ENCODE data around the gene MMAB. TPM values are rescaled to one million over a fixed set of nuclear protein-coding genes. Genes with fewer than 3 reads are reported as not detected.

MMAB gene
- total and polyA plus RNA-seq, 10 of the 15 experiments (the other 5 are each of a cell fraction or from before 2014, with no cell fraction given) = 10.6 to 65.3 (median 45.2) TPM

- no peak for TF ChIP-seq ZBED1 (IDR thresholded peaks at IDR 0.05; ENCODE audit: borderline replicate concordance)
Measured at GRCh38 chr12:109617491-109617890, 44.2 kb upstream of the MMAB start (continued).

- Histone ChIP-seq H3K4me3 (no peak overlapping the region), H4K20me1 (ENCODE audit: control insufficient read depth, insufficient read depth) (peaks cover 3% of the 10 kb centered on the region; the same call in 1 of the 2 replicates), H2AFZ (ENCODE audit: control insufficient read depth, low read depth, low read length) (no peak overlapping the region), H3K27me3 (replicated peaks in 1 of 2; ENCODE audit: control insufficient read depth in 2 of 2, insufficient read depth in 2 of 2, low read length in 1 of 2) (peaks cover 8 to 9% of the 10 kb centered on the region in 2 experiments), H3K9ac (ENCODE audit: control insufficient read depth, insufficient read depth, low read length) (no peak overlapping the region), H3K27ac (ENCODE audit: control insufficient read depth, insufficient read depth) (no peak overlapping the region), H3K36me3 (ENCODE audit: control insufficient read depth in 2 of 2, insufficient read depth in 2 of 2, low read length in 1 of 2) (no peaks in the 10 kb centered on the region), H3K4me2 (ENCODE audit: control insufficient read depth, insufficient read depth) (no peak overlapping the region), H3K9me3 (replicated peaks; ENCODE audit: control insufficient read depth, insufficient read depth, low read length) (no peaks in the 10 kb centered on the region), H3K4me1 (ENCODE audit: control insufficient read depth, insufficient read depth, low read length) (no peaks in the 10 kb centered on the region), H3K79me2 (ENCODE audit: control insufficient read depth, insufficient read depth, low read length) (no peaks in the 10 kb centered on the region)
- TF ChIP-seq EGR1 (IDR thresholded peaks at IDR 0.05; ENCODE audit: borderline replicate concordance in 1 of 2, low read depth in 2 of 2, low read length in 2 of 2) (no peak), RCOR1 (conservative IDR thresholded peaks at IDR 0.05; ENCODE audit: low read depth, low read length) (no peak), HSF1 (IDR thresholded peaks at IDR 0.05; ENCODE audit: low read depth, low read length) (no peak), LARP7 (IDR thresholded peaks at IDR 0.05) (no peak), ZNF592 (IDR thresholded peaks at IDR 0.05) (no peak), RB1 (IDR thresholded peaks at IDR 0.05; ENCODE audit: borderline replicate concordance) (no peak)
- WGBS (ENCODE audit: insufficient coverage, insufficient replicate concordance, low lambda C conversion rate, missing lambda C conversion rate) = 32% methylated on average over 14 of the region's 14 CpGs
- CTCF ChIA-PET = no interaction called here
- in situ Hi-C loops (cut with MboI) (no loop called here), intact Hi-C loops (cut with micrococcal nuclease; ENCODE audit: unreplicated experiment) (no loop called here)
- SMC1A ChIA-PET (ENCODE audit: uncharacterized antibody, unreplicated experiment) = no interaction called here
- ATAC-seq (no peak), FAIRE-seq (no peak), DNase-seq (ENCODE audit: low read depth, low spot score) (no peak)
- RAD21 ChIA-PET (ENCODE audit: unreplicated experiment) = no interaction called here
- BruUV-seq (replicated peaks) = no TSS peak
- POLR2A ChIA-PET = no interaction called here
Measured at GRCh38 chr12:109615556-109616229, 42.4 kb upstream of the MMAB start.

Data from GM12878 (cell line).